ENCODE results near the gene FBXO11. TPM values are rescaled to one million over a fixed set of nuclear protein-coding genes. Genes with fewer than 3 reads are reported as not detected.

The FBXO11 gene
- total RNA-seq, 2 donors from 2014 or later: 71.9 to 84.5 TPM

DNA sequence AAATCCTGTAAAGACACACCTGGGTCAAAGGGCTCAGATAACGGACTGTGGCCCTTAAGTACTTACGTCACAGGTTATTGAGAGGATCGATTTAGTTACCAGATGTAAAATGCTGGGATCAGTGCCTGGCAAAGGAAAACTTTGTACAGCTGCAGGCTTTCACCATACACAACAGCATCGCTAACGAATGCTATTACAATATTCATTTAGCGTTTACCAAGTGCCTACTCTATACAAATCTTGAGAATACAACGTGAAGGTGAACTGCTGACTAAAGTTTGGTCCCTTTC, 124.0 kb downstream of the FBXO11 start:
- WGBS, 2 experiments (ENCODE audit: insufficient coverage in 1 of 2, insufficient read length in 1 of 2): 28 to 40% methylated on average over 7 of the region's 7 CpGs
- Mint-ChIP-seq H3K4me1 (peaks cover 21% of the 10 kb centered on the region), H3K4me3 (peak overlapping the region; percentile 88), H3K9me3 (no peaks in the 10 kb centered on the region), H3K27me3 (ENCODE audit: insufficient read depth) (no peaks in the 10 kb centered on the region), H3K27ac (peak overlapping the region; percentile 35), H3K36me3 (ENCODE audit: low read depth) (peaks cover 33% of the 10 kb centered on the region)
- TF ChIP-seq, protein P1, sequence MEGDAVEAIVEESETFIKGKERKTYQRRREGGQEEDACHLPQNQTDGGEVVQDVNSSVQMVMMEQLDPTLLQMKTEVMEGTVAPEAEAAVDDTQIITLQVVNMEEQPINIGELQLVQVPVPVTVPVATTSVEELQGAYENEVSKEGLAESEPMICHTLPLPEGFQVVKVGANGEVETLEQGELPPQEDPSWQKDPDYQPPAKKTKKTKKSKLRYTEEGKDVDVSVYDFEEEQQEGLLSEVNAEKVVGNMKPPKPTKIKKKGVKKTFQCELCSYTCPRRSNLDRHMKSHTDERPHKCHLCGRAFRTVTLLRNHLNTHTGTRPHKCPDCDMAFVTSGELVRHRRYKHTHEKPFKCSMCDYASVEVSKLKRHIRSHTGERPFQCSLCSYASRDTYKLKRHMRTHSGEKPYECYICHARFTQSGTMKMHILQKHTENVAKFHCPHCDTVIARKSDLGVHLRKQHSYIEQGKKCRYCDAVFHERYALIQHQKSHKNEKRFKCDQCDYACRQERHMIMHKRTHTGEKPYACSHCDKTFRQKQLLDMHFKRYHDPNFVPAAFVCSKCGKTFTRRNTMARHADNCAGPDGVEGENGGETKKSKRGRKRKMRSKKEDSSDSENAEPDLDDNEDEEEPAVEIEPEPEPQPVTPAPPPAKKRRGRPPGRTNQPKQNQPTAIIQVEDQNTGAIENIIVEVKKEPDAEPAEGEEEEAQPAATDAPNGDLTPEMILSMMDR (conservative IDR thresholded peaks at IDR 0.05): no peak
- no peak for DNase-seq
- peaks cover 26% of the 10 kb centered on the region for H3K36me3 ChIP-seq (ENCODE audit: control insufficient read depth, insufficient read depth, low read length)
- peak overlapping the region; percentile 87 for H3K4me3 ChIP-seq (ENCODE audit: low read length)
- H3K9me3 ChIP-seq (ENCODE audit: control insufficient read depth, low read length): no peaks in the 10 kb centered on the region
- peak overlapping the region; percentile 47 for H3K27ac ChIP-seq (ENCODE audit: low read depth, low read length)
- H3K4me1 ChIP-seq (ENCODE audit: control insufficient read depth, insufficient read depth, low read length): peaks cover 5% of the 10 kb centered on the region
- peak overlapping the region; percentile 91 for H3K9ac ChIP-seq (ENCODE audit: extremely low read depth, low read length, poor library complexity, severe bottlenecking)
- no peaks in the 10 kb centered on the region for H3K27me3 ChIP-seq (ENCODE audit: control insufficient read depth, insufficient read depth, low read length, poor library complexity, severe bottlenecking)

DNA sequence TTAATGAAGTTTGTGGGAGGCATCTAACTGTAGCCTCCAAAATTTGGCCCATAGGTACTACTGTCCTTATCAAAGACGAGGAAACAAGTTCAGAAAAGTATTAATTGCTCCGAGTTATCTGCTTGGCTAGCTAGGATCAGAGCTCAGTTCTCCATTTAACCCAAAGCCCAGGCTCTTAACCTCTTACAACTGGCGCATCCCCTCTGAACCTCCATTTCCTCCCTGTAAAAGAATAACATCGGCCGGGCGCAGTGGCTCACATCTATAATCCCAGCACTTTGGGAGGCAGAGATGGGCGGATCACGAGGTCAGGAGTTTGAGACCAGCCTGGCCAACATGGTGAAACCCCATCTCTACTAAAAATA, 126.9 kb downstream of the FBXO11 start:
- WGBS, 2 experiments (ENCODE audit: insufficient coverage in 1 of 2, insufficient read length in 1 of 2): 93 to 95% methylated on average over 4 to 8 of the region's 8 CpGs
- Histone ChIP-seq H3K4me1 (ENCODE audit: control insufficient read depth, insufficient read depth, low read length) (peaks cover 5% of the 10 kb centered on the region), H3K27me3 (ENCODE audit: control insufficient read depth, insufficient read depth, low read length, poor library complexity, severe bottlenecking) (no peaks in the 10 kb centered on the region), H3K27ac (ENCODE audit: low read depth, low read length) (no peak overlapping the region), H3K9ac (ENCODE audit: extremely low read depth, low read length, poor library complexity, severe bottlenecking) (no peak overlapping the region), H3K9me3 (ENCODE audit: control insufficient read depth, low read length) (no peaks in the 10 kb centered on the region), H3K4me3 (ENCODE audit: low read length) (no peak overlapping the region), H3K36me3 (ENCODE audit: control insufficient read depth, insufficient read depth, low read length) (no peaks in the 10 kb centered on the region)
- Mint-ChIP-seq H3K9me3 (no peaks in the 10 kb centered on the region), H3K4me3 (no peak overlapping the region), H3K27ac (no peak overlapping the region), H3K27me3 (ENCODE audit: insufficient read depth) (no peaks in the 10 kb centered on the region), H3K36me3 (ENCODE audit: low read depth) (peaks cover 4% of the 10 kb centered on the region), H3K4me1 (peaks cover 25% of the 10 kb centered on the region)
- TF ChIP-seq, protein P1 (conservative IDR thresholded peaks at IDR 0.05): no peak
- DNase-seq: no peak

DNA sequence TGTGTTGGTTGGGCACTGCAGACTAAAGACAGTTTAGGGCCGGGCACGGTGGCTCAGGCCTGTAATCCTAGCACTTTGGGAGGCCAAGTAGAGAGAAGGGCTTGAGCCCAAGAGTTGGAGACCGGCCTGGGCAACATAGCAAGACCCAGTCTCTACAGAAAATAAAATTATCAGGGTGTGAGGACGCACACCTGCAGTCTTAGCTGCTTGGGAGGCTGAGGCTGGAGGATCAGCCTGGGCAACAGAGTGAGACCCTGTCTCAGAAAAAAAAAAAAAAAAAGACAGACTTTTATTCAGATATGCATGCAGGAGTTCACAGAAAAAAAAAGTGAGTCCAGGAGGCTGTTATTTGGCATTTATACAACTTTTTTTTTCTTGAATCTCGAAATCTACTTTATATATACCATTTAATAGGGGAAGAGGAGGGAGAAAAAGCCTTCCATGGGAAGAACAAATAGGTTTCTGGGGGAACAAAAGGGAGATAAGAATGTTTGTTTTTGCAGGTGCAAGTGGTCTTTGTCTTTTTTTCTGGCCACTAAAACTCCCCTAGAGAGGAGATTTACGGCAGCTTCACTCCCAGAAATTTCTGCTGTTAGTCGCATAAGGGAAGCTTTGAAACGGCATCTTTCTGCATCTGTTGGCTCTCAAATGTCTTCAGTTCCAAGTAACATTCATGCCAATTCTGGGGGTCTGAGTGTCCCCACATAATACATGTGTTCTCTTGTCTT, 127.4 kb downstream of the FBXO11 start:
- no peak overlapping the region for H3K4me3 Mint-ChIP-seq
- H3K27ac ChIP-seq (ENCODE audit: low read depth, low read length): no peak overlapping the region
- H3K4me1 ChIP-seq (ENCODE audit: control insufficient read depth, insufficient read depth, low read length): peaks cover 5% of the 10 kb centered on the region

More for the DNA sequence above, 127.4 kb downstream of the FBXO11 start:
- H3K4me3 ChIP-seq (ENCODE audit: low read length): no peak overlapping the region
- H3K4me1 Mint-ChIP-seq: peaks cover 25% of the 10 kb centered on the region
- H3K9me3 ChIP-seq (ENCODE audit: control insufficient read depth, low read length): no peaks in the 10 kb centered on the region
- no peak for DNase-seq
- 74 to 86% methylated on average over 5 to 7 of the region's 8 CpGs for WGBS, 2 experiments (ENCODE audit: insufficient coverage in 1 of 2, insufficient read length in 1 of 2)
- H3K36me3 ChIP-seq (ENCODE audit: control insufficient read depth, insufficient read depth, low read length): no peaks in the 10 kb centered on the region
- H3K27me3 Mint-ChIP-seq (ENCODE audit: insufficient read depth): no peaks in the 10 kb centered on the region
- no peaks in the 10 kb centered on the region for H3K36me3 Mint-ChIP-seq (ENCODE audit: low read depth)
- H3K27ac Mint-ChIP-seq: no peak overlapping the region
- no peak overlapping the region for H3K9ac ChIP-seq (ENCODE audit: extremely low read depth, low read length, poor library complexity, severe bottlenecking)
- no peaks in the 10 kb centered on the region for H3K27me3 ChIP-seq (ENCODE audit: control insufficient read depth, insufficient read depth, low read length, poor library complexity, severe bottlenecking)
- H3K9me3 Mint-ChIP-seq: no peaks in the 10 kb centered on the region
- TF ChIP-seq, protein P1 (conservative IDR thresholded peaks at IDR 0.05): no peak

All from endodermal cell (in vitro differentiated cells).